Sigmoid colon (tissue), 3 donors: ENCODE results near the gene ADAM23.

Experiments used
- CTCF ChIP-seq, 4 experiments: fragments of 450-650 bp in 3 of 4; fragments of 200-600 bp in 1 of 4; IDR thresholded peaks; one replicate each; pipeline ENCODE4 v1.5.1; 2016 to 2019; ENCODE audit warnings: antibody characterized with exemption in 4 of 4, mild to moderate bottlenecking in 3 of 4, moderate library complexity in 2 of 4
- POLR2A ChIP-seq, 2 donors: fragments of 450-650 bp; IDR thresholded peaks; one replicate each; pipeline ENCODE4 v1.6.1; 2016; ENCODE audit warnings: antibody characterized with exemption in 2 of 2, mild to moderate bottlenecking in 2 of 2, moderate library complexity in 2 of 2

GRCh38 chr2:206616151-206616550, 172.8 kb downstream of the ADAM23 start:
- TF ChIP-seq CTCF (IDR thresholded peaks at IDR 0.05) (no peak), POLR2A (IDR thresholded peaks at IDR 0.05) (no peak)
